ENCODE measurements around the gene SLC9A3.

SLC9A3 gene

DNA sequence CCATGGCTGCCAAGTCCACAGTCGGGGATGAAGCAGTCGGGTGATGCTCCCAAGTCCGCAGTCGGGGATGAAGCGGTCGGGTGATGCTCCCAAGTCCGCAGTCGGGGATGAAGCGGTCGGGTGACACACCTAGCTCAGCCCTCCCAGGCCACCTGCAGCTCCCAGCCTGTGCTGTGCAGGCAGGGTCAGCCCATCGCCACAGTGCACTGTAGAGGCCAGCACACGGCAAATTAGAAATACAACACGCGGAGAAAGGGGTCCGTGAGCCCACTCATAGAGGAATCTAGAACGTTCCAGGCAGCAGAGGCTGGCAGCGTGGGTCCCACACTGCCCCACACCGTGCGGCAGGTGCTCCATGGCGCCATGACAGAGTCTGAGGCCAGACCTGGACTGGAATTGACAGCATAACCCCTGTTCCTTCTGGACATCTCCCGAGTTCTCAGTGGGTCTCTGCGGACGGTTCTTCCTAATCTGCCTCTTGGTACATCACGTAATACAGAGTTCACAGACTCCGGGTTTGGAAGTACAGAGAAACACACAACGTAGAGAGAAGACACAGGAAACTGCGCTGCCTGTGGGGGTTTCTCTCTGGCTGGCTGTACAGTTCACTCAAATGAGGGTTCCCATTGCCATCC, 89.0 kb downstream of the SLC9A3 start:
- H3K4me2 ChIP-seq: no peak overlapping the region
- H3K27ac ChIP-seq: no peak overlapping the region
- no peaks in the 10 kb centered on the region for H3K4me1 ChIP-seq (ENCODE audit: low read depth, poor library complexity, severe bottlenecking)
- H3K36me3 ChIP-seq (ENCODE audit: insufficient read depth): no peaks in the 10 kb centered on the region
- TF ChIP-seq, protein P1, sequence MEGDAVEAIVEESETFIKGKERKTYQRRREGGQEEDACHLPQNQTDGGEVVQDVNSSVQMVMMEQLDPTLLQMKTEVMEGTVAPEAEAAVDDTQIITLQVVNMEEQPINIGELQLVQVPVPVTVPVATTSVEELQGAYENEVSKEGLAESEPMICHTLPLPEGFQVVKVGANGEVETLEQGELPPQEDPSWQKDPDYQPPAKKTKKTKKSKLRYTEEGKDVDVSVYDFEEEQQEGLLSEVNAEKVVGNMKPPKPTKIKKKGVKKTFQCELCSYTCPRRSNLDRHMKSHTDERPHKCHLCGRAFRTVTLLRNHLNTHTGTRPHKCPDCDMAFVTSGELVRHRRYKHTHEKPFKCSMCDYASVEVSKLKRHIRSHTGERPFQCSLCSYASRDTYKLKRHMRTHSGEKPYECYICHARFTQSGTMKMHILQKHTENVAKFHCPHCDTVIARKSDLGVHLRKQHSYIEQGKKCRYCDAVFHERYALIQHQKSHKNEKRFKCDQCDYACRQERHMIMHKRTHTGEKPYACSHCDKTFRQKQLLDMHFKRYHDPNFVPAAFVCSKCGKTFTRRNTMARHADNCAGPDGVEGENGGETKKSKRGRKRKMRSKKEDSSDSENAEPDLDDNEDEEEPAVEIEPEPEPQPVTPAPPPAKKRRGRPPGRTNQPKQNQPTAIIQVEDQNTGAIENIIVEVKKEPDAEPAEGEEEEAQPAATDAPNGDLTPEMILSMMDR (conservative IDR thresholded peaks at IDR 0.05; ENCODE audit: low read depth, low read length): no peak
- H4K20me1 ChIP-seq (ENCODE audit: insufficient read depth): no peaks in the 10 kb centered on the region
- no peaks in the 10 kb centered on the region for H3K27me3 ChIP-seq (ENCODE audit: insufficient read depth, low read depth)
- no peaks in the 10 kb centered on the region for H3K79me2 ChIP-seq (ENCODE audit: insufficient read depth, low read depth)
- no peak overlapping the region for H2AFZ ChIP-seq (ENCODE audit: low read depth)
- H3K4me3 ChIP-seq (IDR thresholded peaks at IDR 0.05; ENCODE audit: insufficient read depth, low read depth, low read length): no peak overlapping the region
- no peak overlapping the region for H3K9ac ChIP-seq

DNA sequence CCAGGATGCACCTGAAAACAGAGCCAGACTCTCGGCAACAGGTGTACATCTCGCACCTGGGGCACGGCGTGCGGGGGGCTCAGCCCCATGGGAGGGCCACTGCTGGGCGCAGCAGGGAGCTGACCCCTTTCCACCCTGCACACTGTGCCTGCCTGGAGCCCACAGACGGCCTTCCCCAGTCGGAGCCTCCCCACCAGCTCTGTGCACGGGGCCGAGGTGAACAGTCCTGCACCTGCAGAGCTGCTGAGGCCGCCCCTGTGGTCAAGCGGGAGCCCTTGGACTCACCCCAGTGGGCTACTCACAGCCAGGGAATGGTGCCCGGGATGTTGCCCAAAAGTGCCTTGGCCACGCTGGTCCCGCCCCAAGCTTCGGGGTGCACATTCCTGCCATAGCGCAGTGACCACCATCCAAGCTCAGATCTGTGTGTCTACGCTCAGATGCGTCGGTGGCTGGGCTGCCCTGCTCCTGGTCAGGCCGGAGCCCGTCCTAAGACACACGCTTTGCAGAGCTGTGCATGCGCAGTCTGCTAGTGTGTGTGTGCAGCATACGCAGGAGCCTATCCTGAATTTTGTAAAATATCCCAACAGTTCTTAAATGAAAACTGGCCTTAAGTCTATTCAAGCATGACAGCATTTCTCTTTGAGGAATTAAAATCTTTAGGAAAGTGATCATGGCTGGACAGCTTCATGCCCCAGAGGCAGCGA, 89.7 kb downstream of the SLC9A3 start:
- H4K20me1 ChIP-seq (ENCODE audit: insufficient read depth): no peaks in the 10 kb centered on the region
- H3K9ac ChIP-seq: no peak overlapping the region
- H3K4me3 ChIP-seq (IDR thresholded peaks at IDR 0.05; ENCODE audit: insufficient read depth, low read depth, low read length): no peak overlapping the region
- H3K4me1 ChIP-seq (ENCODE audit: low read depth, poor library complexity, severe bottlenecking): no peaks in the 10 kb centered on the region
- no peaks in the 10 kb centered on the region for H3K36me3 ChIP-seq (ENCODE audit: insufficient read depth)
- no peak overlapping the region for H2AFZ ChIP-seq (ENCODE audit: low read depth)
- no peaks in the 10 kb centered on the region for H3K79me2 ChIP-seq (ENCODE audit: insufficient read depth, low read depth)
- TF ChIP-seq, protein P1 (conservative IDR thresholded peaks at IDR 0.05; ENCODE audit: low read depth, low read length): no peak
- H3K27me3 ChIP-seq (ENCODE audit: insufficient read depth, low read depth): no peaks in the 10 kb centered on the region
- H3K27ac ChIP-seq: no peak overlapping the region
- H3K4me2 ChIP-seq: no peak overlapping the region

DNA sequence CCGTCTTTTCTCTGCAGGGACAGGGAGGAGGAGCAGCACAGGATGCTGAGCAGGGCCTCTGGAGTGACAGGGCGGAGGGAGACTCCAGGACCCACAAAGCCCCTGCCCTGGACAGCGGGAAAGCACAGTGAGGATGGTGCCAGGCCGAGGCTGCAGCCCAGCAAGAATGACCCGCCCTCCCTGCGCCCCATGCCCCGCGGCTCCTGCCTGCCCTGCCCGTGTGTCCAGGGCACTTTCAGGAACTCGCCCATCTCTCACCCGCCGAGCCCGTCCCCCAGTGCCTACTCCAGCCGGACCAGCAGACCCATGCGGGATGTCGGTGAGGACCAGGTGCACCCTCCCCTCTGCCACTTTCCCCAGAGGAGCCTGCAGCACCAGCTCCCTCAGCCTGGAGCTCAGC, 90.4 kb downstream of the SLC9A3 start:
- Histone ChIP-seq H3K9ac (no peak overlapping the region), H3K27me3 (ENCODE audit: insufficient read depth, low read depth) (no peaks in the 10 kb centered on the region), H3K27ac (no peak overlapping the region), H2AFZ (ENCODE audit: low read depth) (no peak overlapping the region), H3K4me2 (no peak overlapping the region), H4K20me1 (ENCODE audit: insufficient read depth) (no peaks in the 10 kb centered on the region), H3K79me2 (ENCODE audit: insufficient read depth, low read depth) (no peaks in the 10 kb centered on the region), H3K4me1 (ENCODE audit: low read depth, poor library complexity, severe bottlenecking) (no peaks in the 10 kb centered on the region), H3K36me3 (ENCODE audit: insufficient read depth) (no peaks in the 10 kb centered on the region), H3K4me3 (IDR thresholded peaks at IDR 0.05; ENCODE audit: insufficient read depth, low read depth, low read length) (no peak overlapping the region)
- TF ChIP-seq, protein P1 (conservative IDR thresholded peaks at IDR 0.05; ENCODE audit: low read depth, low read length): no peak

DNA sequence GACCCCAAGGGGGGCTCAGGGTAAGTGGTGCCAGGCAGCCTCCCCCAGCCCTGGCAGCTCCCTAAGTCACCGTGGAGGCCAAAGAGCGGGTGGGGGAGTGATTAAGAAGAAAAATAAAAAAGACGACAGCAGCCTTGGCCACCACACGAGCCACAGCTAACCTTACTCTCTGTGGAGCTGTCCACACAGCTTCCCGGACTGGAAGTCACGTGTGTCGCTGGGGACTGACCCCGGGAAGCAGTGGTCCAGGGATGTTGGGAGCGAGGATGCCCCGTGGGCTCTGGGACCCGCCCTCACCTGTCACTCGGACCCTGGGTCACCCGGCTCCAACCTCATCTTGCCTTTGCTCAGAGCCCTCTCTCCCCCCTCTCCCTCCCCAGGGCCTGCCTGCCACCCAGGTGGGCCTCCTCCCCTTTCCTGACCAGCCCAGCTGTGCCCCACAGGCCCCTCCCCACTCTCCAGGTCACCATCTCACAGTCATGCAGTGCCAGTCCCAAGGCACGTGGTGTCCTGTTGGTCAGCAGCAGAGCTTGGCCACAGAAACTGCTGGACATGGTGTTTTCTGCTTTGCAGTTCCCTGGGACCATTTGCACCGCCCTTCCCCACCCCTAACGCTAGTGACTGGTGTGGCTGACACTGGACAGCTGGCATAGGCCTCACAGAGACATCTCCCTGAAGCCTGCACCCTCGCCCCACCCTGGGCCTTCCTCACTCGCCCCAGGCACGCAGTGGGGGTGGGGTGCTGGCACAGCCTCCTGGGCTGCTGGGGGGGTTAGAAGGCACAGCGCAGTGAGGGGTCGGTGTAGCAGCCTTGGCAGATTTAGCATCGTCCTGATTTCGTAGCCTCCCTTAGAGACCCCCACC, 91.1 kb downstream of the SLC9A3 start:
- Histone ChIP-seq H3K27ac (no peak overlapping the region), H3K9ac (no peak overlapping the region)

More for the DNA sequence above, 91.1 kb downstream of the SLC9A3 start:
- no peaks in the 10 kb centered on the region for H3K4me1 ChIP-seq (ENCODE audit: low read depth, poor library complexity, severe bottlenecking)
- no peak overlapping the region for H3K4me2 ChIP-seq
- H3K4me3 ChIP-seq (IDR thresholded peaks at IDR 0.05; ENCODE audit: insufficient read depth, low read depth, low read length): no peak overlapping the region
- H3K36me3 ChIP-seq (ENCODE audit: insufficient read depth): no peaks in the 10 kb centered on the region
- H3K79me2 ChIP-seq (ENCODE audit: insufficient read depth, low read depth): no peaks in the 10 kb centered on the region
- TF ChIP-seq, protein P1 (conservative IDR thresholded peaks at IDR 0.05; ENCODE audit: low read depth, low read length): no peak
- H4K20me1 ChIP-seq (ENCODE audit: insufficient read depth): no peaks in the 10 kb centered on the region
- no peak overlapping the region for H2AFZ ChIP-seq (ENCODE audit: low read depth)
- no peaks in the 10 kb centered on the region for H3K27me3 ChIP-seq (ENCODE audit: insufficient read depth, low read depth)
